Measurements from ENCODE around the gene PHLPP1. TPM values are rescaled to one million over a fixed set of nuclear protein-coding genes. Genes with fewer than 3 reads are reported as not detected.

PHLPP1 gene
- total and polyA plus RNA-seq, 12 donors: 13.8 to 61.6 (median 37.8) TPM

DNA sequence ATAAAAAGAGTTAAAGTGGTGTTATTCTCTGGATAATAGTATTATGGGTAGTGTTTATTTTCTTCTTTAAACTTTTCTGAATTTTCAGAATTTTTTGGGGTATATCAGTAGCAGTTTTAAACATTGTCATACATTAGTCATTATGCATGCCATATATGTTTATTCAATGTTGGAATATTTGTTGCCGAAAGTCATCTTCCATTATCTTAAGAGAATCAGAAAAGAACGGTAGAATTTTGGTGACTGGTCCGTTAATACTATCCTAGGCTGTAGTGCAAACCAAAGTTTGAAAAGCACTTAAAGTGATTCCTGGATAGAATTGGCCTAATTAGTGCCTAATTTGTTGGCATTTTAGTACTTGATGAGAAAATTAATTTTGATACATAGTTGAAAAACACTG lies 244.1 kb downstream of the PHLPP1 start:
- intact Hi-C loops (cut with DNase I): no loop called here
- TF ChIP-seq, protein P1, sequence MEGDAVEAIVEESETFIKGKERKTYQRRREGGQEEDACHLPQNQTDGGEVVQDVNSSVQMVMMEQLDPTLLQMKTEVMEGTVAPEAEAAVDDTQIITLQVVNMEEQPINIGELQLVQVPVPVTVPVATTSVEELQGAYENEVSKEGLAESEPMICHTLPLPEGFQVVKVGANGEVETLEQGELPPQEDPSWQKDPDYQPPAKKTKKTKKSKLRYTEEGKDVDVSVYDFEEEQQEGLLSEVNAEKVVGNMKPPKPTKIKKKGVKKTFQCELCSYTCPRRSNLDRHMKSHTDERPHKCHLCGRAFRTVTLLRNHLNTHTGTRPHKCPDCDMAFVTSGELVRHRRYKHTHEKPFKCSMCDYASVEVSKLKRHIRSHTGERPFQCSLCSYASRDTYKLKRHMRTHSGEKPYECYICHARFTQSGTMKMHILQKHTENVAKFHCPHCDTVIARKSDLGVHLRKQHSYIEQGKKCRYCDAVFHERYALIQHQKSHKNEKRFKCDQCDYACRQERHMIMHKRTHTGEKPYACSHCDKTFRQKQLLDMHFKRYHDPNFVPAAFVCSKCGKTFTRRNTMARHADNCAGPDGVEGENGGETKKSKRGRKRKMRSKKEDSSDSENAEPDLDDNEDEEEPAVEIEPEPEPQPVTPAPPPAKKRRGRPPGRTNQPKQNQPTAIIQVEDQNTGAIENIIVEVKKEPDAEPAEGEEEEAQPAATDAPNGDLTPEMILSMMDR (IDR thresholded peaks at IDR 0.05): no peak
- TF ChIP-seq POLR2A (IDR thresholded peaks at IDR 0.05): no peak
- Histone ChIP-seq H3K9me3 (replicated peaks in 1 of 3) (no peaks in the 10 kb centered on the region), H3K27me3 (no peaks in the 10 kb centered on the region), H3K4me1 (replicated peaks in 1 of 2) (no peaks in the 10 kb centered on the region), H3K27ac (no peak overlapping the region), H3K4me3 (no peak overlapping the region), H3K36me3 (replicated peaks in 1 of 2) (peaks cover 0 to 10% of the 10 kb centered on the region in 2 donors)
- DNase-seq: no peak
- WGBS, 4 donors: 93 to 98% (median 95%) methylated on average over 3 of the region's 3 CpGs

DNA sequence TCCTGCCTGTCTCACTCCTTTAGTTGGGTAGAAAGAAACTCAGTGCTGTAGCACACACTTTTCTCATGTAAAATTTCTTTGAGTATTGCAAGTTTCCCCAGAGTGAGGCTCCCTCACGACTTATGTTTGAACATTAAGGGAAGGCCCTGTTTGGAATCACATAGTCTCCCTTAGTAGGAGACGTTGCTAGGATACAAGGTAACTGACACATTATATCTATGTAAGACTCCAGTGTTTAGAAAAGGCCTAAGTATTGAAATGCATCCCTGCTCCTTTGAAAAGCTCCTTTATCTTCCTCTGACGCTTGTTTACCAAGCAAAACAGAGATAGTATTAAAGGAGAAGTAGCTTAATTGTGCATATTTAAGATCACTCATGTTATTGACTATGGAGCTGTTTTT lies 248.2 kb downstream of the PHLPP1 start:
- H3K4me1 ChIP-seq (replicated peaks in 1 of 2): no peaks in the 10 kb centered on the region
- intact Hi-C loops (cut with DNase I): no loop called here
- H3K27ac ChIP-seq: no peak overlapping the region
- TF ChIP-seq, protein P1 (IDR thresholded peaks at IDR 0.05): no peak
- TF ChIP-seq POLR2A (IDR thresholded peaks at IDR 0.05): no peak
- no peak for DNase-seq
- H3K36me3 ChIP-seq (replicated peaks in 1 of 2): peaks cover 0 to 14% of the 10 kb centered on the region in 2 donors
- no peaks in the 10 kb centered on the region for H3K27me3 ChIP-seq
- H3K4me3 ChIP-seq: no peak overlapping the region
- 57 to 67% (median 61%) methylated on average over 3 of the region's 3 CpGs for WGBS, 4 donors
- H3K9me3 ChIP-seq (replicated peaks in 1 of 3): no peaks in the 10 kb centered on the region

DNA sequence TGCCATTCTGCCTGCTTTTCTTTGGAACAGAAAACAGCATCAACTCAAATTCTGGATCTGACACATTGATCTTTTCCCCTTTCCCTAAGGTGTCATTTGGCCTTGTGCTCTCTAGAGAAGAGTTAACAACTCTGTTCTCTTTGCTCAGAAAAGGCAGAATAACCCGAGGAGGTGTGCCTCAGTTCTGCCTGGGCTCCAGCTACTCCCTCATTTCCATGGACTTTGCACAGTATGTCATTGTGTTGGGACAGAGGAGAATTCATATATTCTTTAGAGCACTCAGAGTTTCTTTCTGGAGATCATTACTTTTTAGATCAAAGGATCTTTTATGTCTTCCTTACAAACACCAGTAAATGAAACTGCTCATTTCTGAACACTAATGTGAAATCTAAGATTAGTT lies 249.1 kb downstream of the PHLPP1 start:
- Histone ChIP-seq H3K27me3 (no peaks in the 10 kb centered on the region), H3K27ac (no peak overlapping the region), H3K9me3 (replicated peaks in 1 of 3) (no peaks in the 10 kb centered on the region), H3K4me1 (replicated peaks in 1 of 2) (no peaks in the 10 kb centered on the region), H3K4me3 (no peak overlapping the region), H3K36me3 (replicated peaks in 1 of 2) (peaks cover 0 to 14% of the 10 kb centered on the region in 2 donors)
- TF ChIP-seq POLR2A (IDR thresholded peaks at IDR 0.05): no peak
- TF ChIP-seq, protein P1 (IDR thresholded peaks at IDR 0.05): no peak
- no peak for DNase-seq
- intact Hi-C loops (cut with DNase I): no loop called here
- WGBS, 4 donors: 58 to 88% (median 67%) methylated on average over 1 of the region's 1 CpG

DNA sequence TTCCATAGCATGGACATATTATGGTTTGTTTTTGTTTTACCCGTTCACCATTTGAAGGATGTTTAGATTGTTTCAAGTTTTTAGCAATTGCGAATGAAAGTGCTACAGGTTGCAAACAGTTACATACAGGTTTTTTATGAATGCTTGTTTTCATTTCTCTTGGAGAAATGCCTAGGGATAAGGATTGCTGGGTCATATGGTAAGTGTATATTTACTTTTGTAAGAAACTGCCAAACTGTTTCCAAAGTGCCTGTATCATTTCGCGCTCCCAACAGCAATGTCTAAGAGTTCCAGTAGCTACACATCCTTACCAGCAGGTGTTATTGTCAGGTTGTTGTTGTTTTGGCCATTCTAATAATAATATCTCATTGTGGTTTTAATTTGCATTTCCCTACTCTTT lies 251.7 kb downstream of the PHLPP1 start:
- DNase-seq: no peak
- no peak overlapping the region for H3K4me3 ChIP-seq
- no peaks in the 10 kb centered on the region for H3K9me3 ChIP-seq (replicated peaks in 1 of 3)
- no peaks in the 10 kb centered on the region for H3K4me1 ChIP-seq (replicated peaks in 1 of 2)
- TF ChIP-seq, protein P1 (IDR thresholded peaks at IDR 0.05): no peak
- no peak for TF ChIP-seq POLR2A (IDR thresholded peaks at IDR 0.05)
- intact Hi-C loops (cut with DNase I): no loop called here
- WGBS, 4 donors: 87 to 92% (median 90%) methylated on average over 4 of the region's 4 CpGs
- peaks cover 0 to 14% of the 10 kb centered on the region in 2 donors for H3K36me3 ChIP-seq (replicated peaks in 1 of 2)
- H3K27me3 ChIP-seq: no peaks in the 10 kb centered on the region
- no peak overlapping the region for H3K27ac ChIP-seq
